Erythroblast (primary cell): Measurements from ENCODE around the gene SH3RF2.

Experiments used
- GATA1 ChIP-seq: IDR thresholded peaks from 2 replicates; pipeline ENCODE4 v1.6.1; 2011; ENCODE audit warnings: low read depth, mild to moderate bottlenecking, control low read depth, low read length, moderate library complexity
- POLR2A ChIP-seq: IDR thresholded peaks from 2 replicates; pipeline ENCODE4 v1.6.1; 2011; ENCODE audit warnings: mild to moderate bottlenecking, low read length

DNA sequence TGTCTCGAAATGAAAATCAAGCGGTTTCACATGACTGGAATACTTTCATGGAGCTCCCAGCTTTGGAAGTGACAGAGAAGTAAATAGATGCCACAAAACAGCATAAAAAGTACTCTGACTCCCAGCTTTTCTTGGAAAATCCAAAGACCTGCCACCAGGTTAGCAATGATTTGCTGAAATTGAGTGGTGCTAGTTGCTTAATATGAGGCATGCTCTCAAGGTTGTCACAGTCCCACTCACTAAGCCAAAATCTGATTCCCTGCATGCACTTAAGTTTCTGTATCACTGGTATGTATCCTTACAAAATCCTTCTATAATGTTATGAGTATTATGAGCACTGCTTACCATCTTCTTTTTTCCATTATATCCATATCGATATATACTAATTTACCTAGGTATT lies 13.0 kb upstream of the SH3RF2 start:
- TF ChIP-seq POLR2A (no peak), GATA1 (no peak)
